Measurements from ENCODE around the gene ATP8B4. TPM values are rescaled to one million over a fixed set of nuclear protein-coding genes. Genes with fewer than 3 reads are reported as not detected.

The ATP8B4 gene
- total RNA-seq, 1 experiment from 2014 or later = not detected

DNA sequence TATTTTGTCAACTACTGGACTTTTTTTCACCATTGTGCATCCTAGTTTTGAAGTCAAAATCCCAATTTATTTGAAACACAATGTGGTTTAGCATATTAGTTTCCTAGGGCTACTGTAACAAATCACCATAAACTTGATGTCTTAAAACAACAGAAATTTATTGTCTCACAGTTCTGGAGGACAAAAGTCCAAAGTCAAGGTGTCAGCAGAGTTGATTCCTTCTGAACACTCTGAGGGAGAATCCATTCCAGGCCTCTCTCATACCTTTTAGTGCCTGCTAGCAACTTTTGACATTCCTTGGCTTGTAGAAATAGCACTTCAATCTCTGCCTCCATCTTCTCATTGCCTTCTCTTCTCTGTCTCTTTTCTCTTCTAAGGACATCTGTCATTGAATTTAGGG lies 48.1 kb upstream of the ATP8B4 start:
- Histone ChIP-seq H3K9ac (ENCODE audit: low read length) (no peak overlapping the region), H2AFZ (ENCODE audit: low read length) (no peak overlapping the region), H3K27me3 (ENCODE audit: low read length) (no peaks in the 10 kb centered on the region), H3K27ac (ENCODE audit: low read length) (no peak overlapping the region), H3K79me2 (ENCODE audit: low read length) (no peaks in the 10 kb centered on the region), H3K9me3 (ENCODE audit: low read length) (no peaks in the 10 kb centered on the region), H4K20me1 (ENCODE audit: low read length) (no peaks in the 10 kb centered on the region), H3K9me2 (replicated peaks; ENCODE audit: low read length) (no peaks in the 10 kb centered on the region), H3K4me3 (ENCODE audit: low read length) (no peak overlapping the region), H3K4me1 (ENCODE audit: insufficient read depth, low read length) (no peaks in the 10 kb centered on the region; the same call in 1 of the 2 replicates), H3F3A (ENCODE audit: low read length, unreplicated experiment) (no peaks in the 10 kb centered on the region), H3K36me3 (ENCODE audit: low read depth, low read length) (no peaks in the 10 kb centered on the region), H3K4me2 (ENCODE audit: low read length) (no peak overlapping the region)
- intact Hi-C loops (cut with micrococcal nuclease) = no loop called here
- no TSS peak for BruUV-seq (replicated peaks)
- TF ChIP-seq EZH2phosphoT487 (IDR thresholded peaks at IDR 0.05; ENCODE audit: borderline replicate concordance, low read length) (no peak), EZH2 (IDR thresholded peaks at IDR 0.05; ENCODE audit: low read length, unreplicated experiment) (no peak)
- TF ChIP-seq, protein P1, sequence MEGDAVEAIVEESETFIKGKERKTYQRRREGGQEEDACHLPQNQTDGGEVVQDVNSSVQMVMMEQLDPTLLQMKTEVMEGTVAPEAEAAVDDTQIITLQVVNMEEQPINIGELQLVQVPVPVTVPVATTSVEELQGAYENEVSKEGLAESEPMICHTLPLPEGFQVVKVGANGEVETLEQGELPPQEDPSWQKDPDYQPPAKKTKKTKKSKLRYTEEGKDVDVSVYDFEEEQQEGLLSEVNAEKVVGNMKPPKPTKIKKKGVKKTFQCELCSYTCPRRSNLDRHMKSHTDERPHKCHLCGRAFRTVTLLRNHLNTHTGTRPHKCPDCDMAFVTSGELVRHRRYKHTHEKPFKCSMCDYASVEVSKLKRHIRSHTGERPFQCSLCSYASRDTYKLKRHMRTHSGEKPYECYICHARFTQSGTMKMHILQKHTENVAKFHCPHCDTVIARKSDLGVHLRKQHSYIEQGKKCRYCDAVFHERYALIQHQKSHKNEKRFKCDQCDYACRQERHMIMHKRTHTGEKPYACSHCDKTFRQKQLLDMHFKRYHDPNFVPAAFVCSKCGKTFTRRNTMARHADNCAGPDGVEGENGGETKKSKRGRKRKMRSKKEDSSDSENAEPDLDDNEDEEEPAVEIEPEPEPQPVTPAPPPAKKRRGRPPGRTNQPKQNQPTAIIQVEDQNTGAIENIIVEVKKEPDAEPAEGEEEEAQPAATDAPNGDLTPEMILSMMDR (conservative IDR thresholded peaks at IDR 0.05; ENCODE audit: low read depth, low read length) = no peak
- ChIA-PET CTCF (no interaction called here), POLR2A (ENCODE audit: unreplicated experiment) (no interaction called here)
- DNase-seq (no peak), ATAC-seq (no peak)

GRCh38 chr15:50166216-50166615 lies 47.2 kb upstream of the ATP8B4 start:
- ATAC-seq (no peak), DNase-seq (no peak)
- Histone ChIP-seq H3K79me2 (ENCODE audit: low read length) (no peaks in the 10 kb centered on the region), H3K4me1 (ENCODE audit: insufficient read depth, low read length) (no peaks in the 10 kb centered on the region; the same call in 1 of the 2 replicates), H3K9ac (ENCODE audit: low read length) (no peak overlapping the region), H3K36me3 (ENCODE audit: low read depth, low read length) (no peaks in the 10 kb centered on the region), H4K20me1 (ENCODE audit: low read length) (no peaks in the 10 kb centered on the region), H3F3A (ENCODE audit: low read length, unreplicated experiment) (no peaks in the 10 kb centered on the region), H3K4me3 (ENCODE audit: low read length) (no peak overlapping the region), H3K27me3 (ENCODE audit: low read length) (no peaks in the 10 kb centered on the region), H3K9me2 (replicated peaks; ENCODE audit: low read length) (no peaks in the 10 kb centered on the region), H2AFZ (ENCODE audit: low read length) (no peak overlapping the region), H3K4me2 (ENCODE audit: low read length) (no peak overlapping the region), H3K27ac (ENCODE audit: low read length) (no peak overlapping the region), H3K9me3 (ENCODE audit: low read length) (no peaks in the 10 kb centered on the region)
- CTCF ChIA-PET = no interaction called here
- TF ChIP-seq, protein P1 (conservative IDR thresholded peaks at IDR 0.05; ENCODE audit: low read depth, low read length) = no peak
- TF ChIP-seq EZH2phosphoT487 (IDR thresholded peaks at IDR 0.05; ENCODE audit: borderline replicate concordance, low read length) (no peak), EZH2 (IDR thresholded peaks at IDR 0.05; ENCODE audit: low read length, unreplicated experiment) (no peak)
- intact Hi-C loops (cut with micrococcal nuclease) = no loop called here
- POLR2A ChIA-PET (ENCODE audit: unreplicated experiment) = no interaction called here
- no TSS peak for BruUV-seq (replicated peaks)

GRCh38 chr15:50164458-50164857 lies 45.4 kb upstream of the ATP8B4 start:
- Histone ChIP-seq H3K27me3 (ENCODE audit: low read length) (no peaks in the 10 kb centered on the region), H3K79me2 (ENCODE audit: low read length) (no peaks in the 10 kb centered on the region), H3K9ac (ENCODE audit: low read length) (no peak overlapping the region), H3K4me2 (ENCODE audit: low read length) (no peak overlapping the region), H3K4me1 (ENCODE audit: insufficient read depth, low read length) (no peaks in the 10 kb centered on the region; the same call in 1 of the 2 replicates), H3F3A (ENCODE audit: low read length, unreplicated experiment) (no peaks in the 10 kb centered on the region), H3K27ac (ENCODE audit: low read length) (no peak overlapping the region), H2AFZ (ENCODE audit: low read length) (no peak overlapping the region), H3K9me3 (ENCODE audit: low read length) (no peaks in the 10 kb centered on the region), H4K20me1 (ENCODE audit: low read length) (no peaks in the 10 kb centered on the region), H3K36me3 (ENCODE audit: low read depth, low read length) (no peaks in the 10 kb centered on the region), H3K4me3 (ENCODE audit: low read length) (no peak overlapping the region), H3K9me2 (replicated peaks; ENCODE audit: low read length) (no peaks in the 10 kb centered on the region)
- intact Hi-C loops (cut with micrococcal nuclease) = no loop called here
- BruUV-seq (replicated peaks) = no TSS peak
- ATAC-seq (no peak), DNase-seq (no peak)
- POLR2A ChIA-PET (ENCODE audit: unreplicated experiment) = no interaction called here
- TF ChIP-seq, protein P1 (conservative IDR thresholded peaks at IDR 0.05; ENCODE audit: low read depth, low read length) = no peak
- TF ChIP-seq EZH2 (IDR thresholded peaks at IDR 0.05; ENCODE audit: low read length, unreplicated experiment) (no peak), EZH2phosphoT487 (IDR thresholded peaks at IDR 0.05; ENCODE audit: borderline replicate concordance, low read length) (no peak)
- CTCF ChIA-PET = no interaction called here

Measured in PC-3 (cell line).